Measurements from ENCODE around the gene ELAC2.

ELAC2 gene

GRCh38 chr17:13003454-13003851 is 14.4 kb downstream of the ELAC2 start:
- H3K4me2 ChIP-seq (ENCODE audit: low read depth, low read length, poor library complexity, severe bottlenecking): no peak overlapping the region
- H3K27ac ChIP-seq (ENCODE audit: low read depth, low read length): no peak overlapping the region
- H3K79me2 ChIP-seq (ENCODE audit: insufficient read depth, low read length): no peaks in the 10 kb centered on the region
- no peaks in the 10 kb centered on the region for H4K20me1 ChIP-seq (ENCODE audit: low read depth, low read length)
- H2AFZ ChIP-seq (ENCODE audit: low read depth, low read length, severe bottlenecking): no peak overlapping the region
- no peaks in the 10 kb centered on the region for H3K27me3 ChIP-seq (ENCODE audit: low read length)
- H3K9ac ChIP-seq (ENCODE audit: low read length): no peak overlapping the region
- no peaks in the 10 kb centered on the region for H3K9me3 ChIP-seq (ENCODE audit: insufficient read depth, low read length)
- H3K9me2 ChIP-seq (replicated peaks; ENCODE audit: insufficient read depth, low read length): no peaks in the 10 kb centered on the region
- H3F3A ChIP-seq (ENCODE audit: insufficient read depth): 0 out of 2 replicates have a peak, but pooled peaks cover 3% of the 10 kb centered on the region
- no peak overlapping the region for H3K4me3 ChIP-seq (ENCODE audit: insufficient read depth, low read length, poor library complexity, severe bottlenecking)
- H3K36me3 ChIP-seq (ENCODE audit: low read length): peaks cover 25% of the 10 kb centered on the region; the same call in 1 of the 2 replicates
- TF ChIP-seq, protein P1, sequence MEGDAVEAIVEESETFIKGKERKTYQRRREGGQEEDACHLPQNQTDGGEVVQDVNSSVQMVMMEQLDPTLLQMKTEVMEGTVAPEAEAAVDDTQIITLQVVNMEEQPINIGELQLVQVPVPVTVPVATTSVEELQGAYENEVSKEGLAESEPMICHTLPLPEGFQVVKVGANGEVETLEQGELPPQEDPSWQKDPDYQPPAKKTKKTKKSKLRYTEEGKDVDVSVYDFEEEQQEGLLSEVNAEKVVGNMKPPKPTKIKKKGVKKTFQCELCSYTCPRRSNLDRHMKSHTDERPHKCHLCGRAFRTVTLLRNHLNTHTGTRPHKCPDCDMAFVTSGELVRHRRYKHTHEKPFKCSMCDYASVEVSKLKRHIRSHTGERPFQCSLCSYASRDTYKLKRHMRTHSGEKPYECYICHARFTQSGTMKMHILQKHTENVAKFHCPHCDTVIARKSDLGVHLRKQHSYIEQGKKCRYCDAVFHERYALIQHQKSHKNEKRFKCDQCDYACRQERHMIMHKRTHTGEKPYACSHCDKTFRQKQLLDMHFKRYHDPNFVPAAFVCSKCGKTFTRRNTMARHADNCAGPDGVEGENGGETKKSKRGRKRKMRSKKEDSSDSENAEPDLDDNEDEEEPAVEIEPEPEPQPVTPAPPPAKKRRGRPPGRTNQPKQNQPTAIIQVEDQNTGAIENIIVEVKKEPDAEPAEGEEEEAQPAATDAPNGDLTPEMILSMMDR (IDR thresholded peaks at IDR 0.05; ENCODE audit: insufficient read depth, low read length, poor library complexity, severe bottlenecking): peak; percentile 36
- TF ChIP-seq EZH2phosphoT487 (conservative IDR thresholded peaks at IDR 0.05; ENCODE audit: low read length): no peak

DNA sequence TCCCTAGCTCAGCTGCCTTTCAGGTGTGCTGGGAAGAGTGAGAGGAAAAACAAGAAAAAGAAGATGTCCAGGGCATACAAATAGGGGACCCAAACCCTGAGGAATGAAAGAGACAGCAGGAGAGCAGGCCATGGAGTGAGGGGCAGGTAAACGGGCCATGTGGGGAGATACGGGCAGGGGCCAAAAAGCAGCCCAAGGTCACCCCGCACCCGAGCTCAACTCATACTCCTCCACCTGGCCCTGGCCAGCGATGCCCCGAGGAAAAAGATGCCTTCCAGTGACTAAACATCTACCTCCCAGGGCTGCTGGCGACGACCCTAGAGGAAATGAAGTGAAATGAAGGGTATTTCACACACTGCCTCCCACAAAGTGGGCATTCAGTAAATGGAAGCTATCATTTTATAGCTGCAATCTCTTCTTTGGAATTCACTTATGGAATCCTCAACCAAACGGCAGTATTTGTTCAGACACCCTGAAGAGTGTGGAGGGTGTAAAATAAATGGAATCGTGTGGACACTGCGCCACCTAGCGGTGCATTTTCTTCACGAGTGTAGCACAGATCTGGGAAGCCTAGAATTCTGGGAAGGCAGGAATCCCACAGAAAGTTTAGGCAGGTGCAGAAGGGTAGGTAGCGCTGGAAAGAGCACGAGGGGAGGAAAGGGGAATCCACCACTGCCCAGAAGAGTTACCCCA is 14.9 kb downstream of the ELAC2 start:
- H3K79me2 ChIP-seq (ENCODE audit: insufficient read depth, low read length): no peaks in the 10 kb centered on the region
- H3K36me3 ChIP-seq (ENCODE audit: low read length): peaks cover 27% of the 10 kb centered on the region; the same call in 1 of the 2 replicates
- H3K9me3 ChIP-seq (ENCODE audit: insufficient read depth, low read length): no peaks in the 10 kb centered on the region
- no peak overlapping the region for H3K9ac ChIP-seq (ENCODE audit: low read length)
- H3K27ac ChIP-seq (ENCODE audit: low read depth, low read length): no peak overlapping the region
- no peaks in the 10 kb centered on the region for H4K20me1 ChIP-seq (ENCODE audit: low read depth, low read length)
- H3F3A ChIP-seq (ENCODE audit: insufficient read depth): 0 out of 2 replicates have a peak, but pooled peaks cover 3% of the 10 kb centered on the region
- no peaks in the 10 kb centered on the region for H3K27me3 ChIP-seq (ENCODE audit: low read length)
- H3K4me3 ChIP-seq (ENCODE audit: insufficient read depth, low read length, poor library complexity, severe bottlenecking): no peak overlapping the region
- TF ChIP-seq, protein P1 (IDR thresholded peaks at IDR 0.05; ENCODE audit: insufficient read depth, low read length, poor library complexity, severe bottlenecking): peak; percentile 84
- TF ChIP-seq EZH2phosphoT487 (conservative IDR thresholded peaks at IDR 0.05; ENCODE audit: low read length): no peak
- H2AFZ ChIP-seq (ENCODE audit: low read depth, low read length, severe bottlenecking): no peak overlapping the region
- H3K4me2 ChIP-seq (ENCODE audit: low read depth, low read length, poor library complexity, severe bottlenecking): no peak overlapping the region
- no peaks in the 10 kb centered on the region for H3K9me2 ChIP-seq (replicated peaks; ENCODE audit: insufficient read depth, low read length)

DNA sequence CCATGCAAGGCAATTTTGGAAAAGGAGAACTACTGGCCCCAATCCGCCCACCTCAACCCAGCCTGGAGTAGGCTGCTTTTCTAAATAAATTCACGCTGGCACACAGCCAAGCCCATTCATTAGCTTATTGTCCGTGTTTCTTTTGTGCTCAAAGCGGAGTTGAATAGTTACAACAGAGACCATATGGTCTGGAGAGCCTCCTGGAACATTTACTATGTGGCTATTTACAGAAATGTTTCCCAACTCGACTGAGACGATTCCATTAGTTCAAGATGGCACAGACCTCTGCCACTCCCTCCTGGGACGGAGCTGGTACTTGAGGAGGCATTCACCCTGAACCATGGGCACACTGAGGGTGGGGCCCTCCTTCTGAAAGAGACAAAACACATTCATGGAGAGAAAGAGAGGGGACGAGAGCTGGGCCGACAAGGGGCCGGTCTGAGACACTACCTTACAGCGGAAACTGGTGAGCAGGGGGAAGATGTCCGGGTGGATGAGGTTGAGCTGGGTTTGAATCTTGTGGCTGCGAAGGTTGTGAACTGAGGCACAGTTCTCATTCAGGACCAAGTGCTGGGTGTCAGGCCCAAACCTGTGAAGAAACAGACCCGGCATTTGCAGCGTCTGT is 15.7 kb downstream of the ELAC2 start:
- no peak overlapping the region for H3K4me2 ChIP-seq (ENCODE audit: low read depth, low read length, poor library complexity, severe bottlenecking)
- no peak overlapping the region for H2AFZ ChIP-seq (ENCODE audit: low read depth, low read length, severe bottlenecking)
- no peak overlapping the region for H3K9ac ChIP-seq (ENCODE audit: low read length)
- H3K9me3 ChIP-seq (ENCODE audit: insufficient read depth, low read length): no peaks in the 10 kb centered on the region
- no peak overlapping the region for H3K4me3 ChIP-seq (ENCODE audit: insufficient read depth, low read length, poor library complexity, severe bottlenecking)
- H3K9me2 ChIP-seq (replicated peaks; ENCODE audit: insufficient read depth, low read length): no peaks in the 10 kb centered on the region
- no peaks in the 10 kb centered on the region for H3K27me3 ChIP-seq (ENCODE audit: low read length)
- peaks cover 27% of the 10 kb centered on the region; the same call in 1 of the 2 replicates for H3K36me3 ChIP-seq (ENCODE audit: low read length)
- no peaks in the 10 kb centered on the region for H3K79me2 ChIP-seq (ENCODE audit: insufficient read depth, low read length)
- H4K20me1 ChIP-seq (ENCODE audit: low read depth, low read length): no peaks in the 10 kb centered on the region
- 0 out of 2 replicates have a peak, but pooled peaks cover 3% of the 10 kb centered on the region for H3F3A ChIP-seq (ENCODE audit: insufficient read depth)
- H3K27ac ChIP-seq (ENCODE audit: low read depth, low read length): no peak overlapping the region
- no peak for TF ChIP-seq EZH2phosphoT487 (conservative IDR thresholded peaks at IDR 0.05; ENCODE audit: low read length)
- TF ChIP-seq, protein P1 (IDR thresholded peaks at IDR 0.05; ENCODE audit: insufficient read depth, low read length, poor library complexity, severe bottlenecking): no peak
